ENCODE results near the gene VWA8. TPM values are rescaled to one million over a fixed set of nuclear protein-coding genes. Genes with fewer than 3 reads are reported as not detected.

The VWA8 gene
- total and polyA plus RNA-seq, 2 experiments from 2014 or later = 6.3 to 24.6 TPM

- TF ChIP-seq ZNF462 (CRISPR knock-in tag; IDR thresholded peaks at IDR 0.05) = no peak
- no peak for TF ChIP-seq POLR2AphosphoS5 (IDR thresholded peaks at IDR 0.05; ENCODE audit: low read depth)
These were observed 113.7 kb downstream of the VWA8 start (continued) for GRCh38 chr13:41847216-41847615.

- no peaks in the 10 kb centered on the region for H3K36me3 ChIP-seq (ENCODE audit: insufficient read depth)
- Mint-ChIP-seq H3K27ac (no peak overlapping the region), H3K27me3 (ENCODE audit: insufficient read depth, low read depth, poor library complexity) (no peaks in the 10 kb centered on the region), H3K9me3 (no peaks in the 10 kb centered on the region; the same call in 2 of the 3 replicates), H3K4me3 (no peak overlapping the region), H3K36me3 (ENCODE audit: low read depth) (peaks cover 10% of the 10 kb centered on the region; the same call in 1 of the 3 replicates), H3K4me1 (no peaks in the 10 kb centered on the region)
- H3K79me2 ChIP-seq (replicated peaks; ENCODE audit: insufficient read depth) = no peaks in the 10 kb centered on the region
- DNase-seq (ENCODE audit: low spot score) = no peak
- H2AFZ ChIP-seq = no peak overlapping the region
- ATAC-seq = no peak
- no peak overlapping the region for H3K4me2 ChIP-seq
- H4K20me1 ChIP-seq (replicated peaks; ENCODE audit: insufficient read depth) = no peaks in the 10 kb centered on the region
- no peaks in the 10 kb centered on the region for H3K27me3 ChIP-seq (ENCODE audit: insufficient read depth)
- no peak overlapping the region for H3K4me3 ChIP-seq
- H3K27ac ChIP-seq (ENCODE audit: low read depth) = no peak overlapping the region
- H3K9me2 ChIP-seq (ENCODE audit: insufficient read depth) = no peaks in the 10 kb centered on the region
- TF ChIP-seq STAT1 (IDR thresholded peaks at IDR 0.05; ENCODE audit: unreplicated experiment) = no peak
- TF ChIP-seq EZH2phosphoT487 (IDR thresholded peaks at IDR 0.05; ENCODE audit: unreplicated experiment) = no peak
- no peak for TF ChIP-seq REST (IDR thresholded peaks at IDR 0.05; ENCODE audit: unreplicated experiment)
- H3K4me1 ChIP-seq (ENCODE audit: insufficient read depth) = no peaks in the 10 kb centered on the region
- H3F3A ChIP-seq (replicated peaks; ENCODE audit: low read depth) = no peaks in the 10 kb centered on the region
These were observed 118.8 kb downstream of the VWA8 start for GRCh38 chr13:41842036-41842620.

Data from GM23338 (cell line).